ENCODE data around the gene RAPSN.

- TF ChIP-seq GATA3 (IDR thresholded peaks at IDR 0.05; ENCODE audit: low read depth, low read length) (no peak), GATA2 (IDR thresholded peaks at IDR 0.05; ENCODE audit: low read depth, low read length) (no peak)
Measured at GRCh38 chr11:47391077-47391583, 57.8 kb downstream of the RAPSN start.
